Measurements from ENCODE around the gene PHF14.

PHF14 gene

GRCh38 chr7:11120675-11121220 lies 147.1 kb downstream of the PHF14 start:
- DNase-seq: peak; percentile 63

- no peak for DNase-seq
Observed at GRCh38 chr7:11124856-11125559, 151.3 kb downstream of the PHF14 start.

- peak; percentile 63 for DNase-seq
Observed at GRCh38 chr7:11127114-11127785, 153.6 kb downstream of the PHF14 start.

- DNase-seq: no peak
Observed at GRCh38 chr7:11127988-11128387, 154.3 kb downstream of the PHF14 start.

GRCh38 chr7:11128498-11128897 lies 154.8 kb downstream of the PHF14 start:
- DNase-seq: no peak

- DNase-seq: peak; percentile 72
Observed at GRCh38 chr7:11130012-11130411, 156.3 kb downstream of the PHF14 start.

GRCh38 chr7:11130601-11131000 lies 156.9 kb downstream of the PHF14 start:
- DNase-seq: peak; percentile 3

GRCh38 chr7:11133436-11133959 lies 159.8 kb downstream of the PHF14 start:
- DNase-seq: no peak

- DNase-seq: no peak
Observed at GRCh38 chr7:11135573-11135972, 161.9 kb downstream of the PHF14 start.

- DNase-seq: no peak
Observed at GRCh38 chr7:11141541-11141940, 167.9 kb downstream of the PHF14 start.

- no peak for DNase-seq
Observed at GRCh38 chr7:11153694-11154093, 180.0 kb downstream of the PHF14 start.

- DNase-seq: no peak
Observed at GRCh38 chr7:11155883-11156282, 182.2 kb downstream of the PHF14 start.

GRCh38 chr7:11161499-11161898 lies 187.8 kb downstream of the PHF14 start:
- DNase-seq: no peak

- DNase-seq: no peak
Observed at GRCh38 chr7:11163220-11163619, 189.5 kb downstream of the PHF14 start.

GRCh38 chr7:11166051-11166450 lies 192.4 kb downstream of the PHF14 start:
- DNase-seq: no peak

- no peak for DNase-seq
Observed at GRCh38 chr7:11168650-11169170, 195.0 kb downstream of the PHF14 start.

GRCh38 chr7:11170175-11170574 lies 196.5 kb downstream of the PHF14 start:
- DNase-seq: no peak

GRCh38 chr7:11170863-11171568 lies 197.3 kb downstream of the PHF14 start:
- DNase-seq: peak; percentile 14

GRCh38 chr7:11171569-11172192 lies 198.0 kb downstream of the PHF14 start:
- DNase-seq: no peak

GRCh38 chr7:11172835-11173234 lies 199.2 kb downstream of the PHF14 start:
- DNase-seq: no peak

- no peak for DNase-seq
Observed at GRCh38 chr7:11175371-11175770, 201.7 kb downstream of the PHF14 start.

GRCh38 chr7:11175887-11176286 lies 202.2 kb downstream of the PHF14 start:
- DNase-seq: no peak

Measured in activated CD4-positive, alpha-beta T cell treated with anti-CD3 and anti-CD28 coated beads, Interleukin-10, Interleukin-2, amounts not matched to agents 100 ng/mL and 50 ng/mL, durations not matched to agents 16 hours and 8 hours (primary cell).